Endothelial cell of umbilical vein (primary cell): ENCODE measurements around the gene COX6B1. TPM values are rescaled to one million over a fixed set of nuclear protein-coding genes. Genes with fewer than 3 reads are reported as not detected.

Experiments used
- BruUV-seq: library from RNA; stranded (reverse); fragments of 400-500 nt; replicated peaks from 2 replicates; lab custom pipeline; 2021; lab: Mats Ljungman, UMichigan
- CTCF ChIA-PET: fragments of 300-600, 350-600 bp; sonication (Branson Sonifier 250); formaldehyde crosslinking; loops from one replicate; lab custom pipeline; 2021; ENCODE audit warnings: antibody characterized with exemption, inconsistent platforms; lab: Charles Lee
- POLR2A ChIA-PET: fragments of 300-600, 350-600 bp; sonication (Branson Sonifier 250); formaldehyde crosslinking; loops from one replicate; lab custom pipeline; 2021; ENCODE audit warnings: antibody characterized with exemption, inconsistent platforms; lab: Charles Lee
- DNase-seq: peaks from one replicate; pipeline ENCODE4 v3.0.0-alpha.2; 2011; ENCODE audit warnings: low read depth, low spot score
- FAIRE-seq: peaks from 2 replicates; lab custom pipeline; 2011; peaks lifted over from hg19 to GRCh38; lab: Jason Lieb, UNC
- H2AFZ ChIP-seq: 2 replicates; pipeline ENCODE4 v1.6.0; 2012; ENCODE audit warnings: low read depth, low read length, control low read depth, inconsistent platforms
- H3K27ac ChIP-seq: 2 replicates; pipeline ENCODE4 v1.5.1; 2011; ENCODE audit warnings: low read depth, mild to moderate bottlenecking, control low read depth, low read length, moderate library complexity; ENCODE audit not compliant: insufficient read depth
- H3K27me3 ChIP-seq, 2 experiments: 2 replicates each; pipeline versions ENCODE4 v1.6.0 to v1.6.1; 2011; ENCODE audit warnings: low read length in 2 of 2, mixed read lengths in 1 of 2; ENCODE audit not compliant: control insufficient read depth in 2 of 2, insufficient read depth in 2 of 2
- H3K36me3 ChIP-seq, 2 experiments: 2 replicates in 1 of 2; 3 replicates in 1 of 2; pipeline ENCODE4 v1.5.1; 2011; ENCODE audit warnings: low read length in 2 of 2, mild to moderate bottlenecking in 1 of 2, moderate library complexity in 1 of 2; ENCODE audit not compliant: control insufficient read depth in 2 of 2, insufficient read depth in 2 of 2; ENCODE audit errors: extremely low read depth in 1 of 2
- H3K4me1 ChIP-seq: 3 replicates; pipeline ENCODE4 v1.5.1; 2011; ENCODE audit warnings: mild to moderate bottlenecking, low read length; ENCODE audit not compliant: control insufficient read depth, insufficient read depth; ENCODE audit errors: extremely low read depth
- H3K4me2 ChIP-seq: 2 replicates; pipeline ENCODE4 v1.6.1; 2011; ENCODE audit warnings: low read length, control low read depth, mixed read lengths; ENCODE audit not compliant: insufficient read depth
- H3K4me3 ChIP-seq, 3 experiments: fragments of 200-600 bp in 1 of 3; sonication (generic), shearing (Covaris generic) in 1 of 3; replicated peaks in 1 of 3; 2 replicates each; pipeline ENCODE4 v1.5.1; 2011 to 2016; ENCODE audit warnings: control low read depth in 3 of 3, low read length in 3 of 3, mild to moderate bottlenecking in 2 of 3, inconsistent platforms in 1 of 3, low read depth in 1 of 3, moderate library complexity in 1 of 3; ENCODE audit not compliant: insufficient read depth in 1 of 3
- H3K79me2 ChIP-seq: 2 replicates; pipeline ENCODE4 v1.6.0; 2012; ENCODE audit warnings: low read length, inconsistent platforms; ENCODE audit not compliant: control insufficient read depth, insufficient read depth
- H3K9ac ChIP-seq: replicated peaks from 2 replicates; pipeline ENCODE3; 2011; ENCODE audit warnings: low read length, control low read depth; ENCODE audit not compliant: insufficient read depth; ENCODE audit errors: extremely low read depth
- H3K9me1 ChIP-seq: replicated peaks from 3 replicates; pipeline ENCODE4 v1.6.0; 2011; ENCODE audit warnings: mild to moderate bottlenecking, low read length; ENCODE audit not compliant: control insufficient read depth, insufficient read depth; ENCODE audit errors: extremely low read depth
- H3K9me3 ChIP-seq: replicated peaks from 2 replicates; pipeline ENCODE4 v1.5.1; 2012; ENCODE audit warnings: low read length, inconsistent platforms; ENCODE audit not compliant: control insufficient read depth, insufficient read depth
- H4K20me1 ChIP-seq: replicated peaks from 2 replicates; pipeline ENCODE3; 2011; ENCODE audit warnings: mild to moderate bottlenecking, low read length; ENCODE audit not compliant: control insufficient read depth, insufficient read depth; ENCODE audit errors: extremely low read depth
- CTCF ChIP-seq, 2 donors: IDR thresholded peaks; 1 replicate in 1 of 2; 2 replicates in 1 of 2; pipeline ENCODE4 v1.5.1; 2011; ENCODE audit warnings: low read length in 2 of 2, mild to moderate bottlenecking in 2 of 2, moderate library complexity in 2 of 2, control low read depth in 1 of 2, inconsistent platforms in 1 of 2, low read depth in 1 of 2; ENCODE audit not compliant: insufficient read depth in 1 of 2; ENCODE audit errors: extremely low read depth in 1 of 2
- EZH2 ChIP-seq: IDR thresholded peaks from 2 replicates; pipeline ENCODE4 v1.6.1; 2012; ENCODE audit warnings: borderline replicate concordance, low read depth, mild to moderate bottlenecking, moderate library complexity, low read length, inconsistent platforms; ENCODE audit not compliant: severe bottlenecking
- FOS ChIP-seq: IDR thresholded peaks from 2 replicates; pipeline ENCODE4 v1.6.1; 2011; ENCODE audit warnings: mild to moderate bottlenecking, low read length, moderate library complexity, borderline replicate concordance; ENCODE audit not compliant: insufficient read depth
- GATA2 ChIP-seq: IDR thresholded peaks from 2 replicates; pipeline ENCODE4 v1.7.0; 2011; ENCODE audit warnings: low read depth, mild to moderate bottlenecking, moderate library complexity, mixed read lengths, low read length; ENCODE audit not compliant: insufficient read length, insufficient read depth
- JUN ChIP-seq: IDR thresholded peaks from 2 replicates; pipeline ENCODE4 v1.6.1; 2011; ENCODE audit warnings: borderline replicate concordance, low read depth; ENCODE audit not compliant: insufficient read length, insufficient read depth
- MAX ChIP-seq: IDR thresholded peaks from 2 replicates; pipeline ENCODE4 v1.6.1; 2011; ENCODE audit not compliant: insufficient read depth, insufficient read length
- MYC ChIP-seq: IDR thresholded peaks from one replicate; pipeline ENCODE4 v1.6.1; 2011; ENCODE audit warnings: mild to moderate bottlenecking, low read depth, low read length
- POLR2A ChIP-seq: IDR thresholded peaks from 2 replicates; pipeline ENCODE4 v1.6.1; 2012; ENCODE audit warnings: low read depth, mild to moderate bottlenecking, control low read depth, low read length
- POLR2AphosphoS5 ChIP-seq: IDR thresholded peaks from 2 replicates; pipeline ENCODE4 v1.6.1; 2012; ENCODE audit warnings: low read depth, mild to moderate bottlenecking, control low read depth, low read length, moderate library complexity; ENCODE audit not compliant: insufficient read depth
- dilution Hi-C: fragments of 300-500 bp; cut with MboI; formaldehyde crosslinking; loops from one replicate; pipeline ENCODE4 v1.15.0; 2019; ENCODE audit warnings: low sequenced_read_pairs; ENCODE audit not compliant: extremely low pct_ligation_motif_present
- intact Hi-C: fragments of 100-400 bp; cut with micrococcal nuclease; formaldehyde crosslinking; loops from one replicate; pipeline ENCODE4 v1.10.0; 2022
- polyA plus RNA-seq, 4 experiments: library from polyadenylated mRNA; depleted of rRNA in 3 of 4; stranded (reverse) in 3 of 4; unstranded in 1 of 4; fragments of >200 nt; gene quantifications; 2 replicates each; pipeline versions ENCODE4 v1.2.1 to v1.2.3, GENCODE V29; 2011 to 2012; ENCODE audit warnings: missing spikeins in 1 of 4
- total RNA-seq: library from RNA; stranded (reverse); gene quantifications from 2 replicates; pipeline ENCODE4 v1.2.3, GENCODE V29; 2021

Gene COX6B1
- total and polyA plus RNA-seq, 2 donors (not counting 3 experiments of a cell fraction or from before 2014, with no cell fraction given), result 327 to 692 TPM

- intact Hi-C loops, result loop anchor here (5.0 kb wide), 1 partner anchor 145 kb away; the partner anchor contains the start of gene TMEM147
- ChIA-PET CTCF (interaction anchor here (2.9 to 6.8 kb wide), 2 partner anchors 11 to 128 kb away, joined by 12 to 54 read pairs; no protein-coding TSS in a partner anchor), POLR2A (no interaction called here)
- Histone ChIP-seq H3K4me3 (no peak overlapping the region), H3K79me2 (no peaks in the 10 kb centered on the region), H4K20me1 (no peaks in the 10 kb centered on the region), H3K9me1 (no peaks in the 10 kb centered on the region), H3K4me1 (no peaks in the 10 kb centered on the region), H3K9me3 (no peaks in the 10 kb centered on the region), H2AFZ (no peak overlapping the region), H3K4me2 (no peak overlapping the region), H3K27me3 (no peaks in the 10 kb centered on the region), H3K27ac (no peak overlapping the region), H3K36me3 (no peaks in the 10 kb centered on the region), H3K9ac (no peak overlapping the region)
- FAIRE-seq, result no peak
- no TSS peak for BruUV-seq
- DNase-seq, result no peak
- dilution Hi-C loops, result no loop called here
- TF ChIP-seq EZH2 (no peak), CTCF (IDR thresholded peaks at IDR 0.05; ENCODE audit: extremely low read depth in 1 of 2, insufficient read depth in 1 of 2, low read depth in 1 of 2, low read length in 2 of 2) (no peak), POLR2AphosphoS5 (no peak), POLR2A (no peak), MAX (no peak), GATA2 (no peak), FOS (no peak), MYC (no peak), JUN (no peak)
Observed at GRCh38 chr19:35692010-35692409, 43.9 kb downstream of the COX6B1 start.
